ENCODE measurements around the gene SALL3. TPM values are rescaled to one million over a fixed set of nuclear protein-coding genes. Genes with fewer than 3 reads are reported as not detected.

SALL3 gene
- total RNA-seq, 4 donors from 2014 or later = not detected

DNA sequence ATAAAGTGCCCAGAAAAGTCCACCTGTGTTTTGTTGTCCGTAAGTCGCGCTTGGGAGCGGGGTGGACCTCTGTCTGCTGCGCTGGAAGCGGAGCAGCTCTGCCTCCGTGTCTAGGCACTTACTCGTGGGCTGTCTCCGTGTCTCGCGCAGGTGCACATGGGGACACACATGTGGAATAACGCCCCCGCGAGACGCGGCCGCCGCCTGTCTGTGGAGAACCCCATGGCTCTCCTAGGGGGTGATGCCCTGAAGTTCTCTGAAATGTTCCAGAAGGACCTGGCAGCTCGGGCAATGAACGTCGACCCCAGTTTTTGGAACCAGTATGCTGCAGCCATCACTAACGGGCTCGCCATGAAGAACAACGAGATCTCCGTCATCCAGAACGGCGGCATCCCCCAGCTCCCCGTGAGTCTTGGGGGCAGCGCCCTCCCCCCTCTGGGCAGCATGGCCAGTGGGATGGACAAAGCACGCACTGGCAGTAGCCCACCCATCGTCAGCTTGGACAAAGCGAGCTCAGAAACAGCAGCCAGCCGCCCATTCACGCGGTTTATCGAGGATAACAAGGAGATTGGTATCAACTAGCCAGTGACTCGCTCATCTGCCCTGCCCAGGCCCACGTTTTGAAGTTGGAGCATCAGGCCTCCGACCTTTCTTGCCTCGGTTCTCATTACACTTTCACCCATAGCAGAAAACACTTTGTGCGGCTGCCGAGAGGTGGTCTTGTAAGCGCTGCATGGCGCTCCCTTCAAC, 17.3 kb downstream of the SALL3 start:
- TF ChIP-seq, protein P1, sequence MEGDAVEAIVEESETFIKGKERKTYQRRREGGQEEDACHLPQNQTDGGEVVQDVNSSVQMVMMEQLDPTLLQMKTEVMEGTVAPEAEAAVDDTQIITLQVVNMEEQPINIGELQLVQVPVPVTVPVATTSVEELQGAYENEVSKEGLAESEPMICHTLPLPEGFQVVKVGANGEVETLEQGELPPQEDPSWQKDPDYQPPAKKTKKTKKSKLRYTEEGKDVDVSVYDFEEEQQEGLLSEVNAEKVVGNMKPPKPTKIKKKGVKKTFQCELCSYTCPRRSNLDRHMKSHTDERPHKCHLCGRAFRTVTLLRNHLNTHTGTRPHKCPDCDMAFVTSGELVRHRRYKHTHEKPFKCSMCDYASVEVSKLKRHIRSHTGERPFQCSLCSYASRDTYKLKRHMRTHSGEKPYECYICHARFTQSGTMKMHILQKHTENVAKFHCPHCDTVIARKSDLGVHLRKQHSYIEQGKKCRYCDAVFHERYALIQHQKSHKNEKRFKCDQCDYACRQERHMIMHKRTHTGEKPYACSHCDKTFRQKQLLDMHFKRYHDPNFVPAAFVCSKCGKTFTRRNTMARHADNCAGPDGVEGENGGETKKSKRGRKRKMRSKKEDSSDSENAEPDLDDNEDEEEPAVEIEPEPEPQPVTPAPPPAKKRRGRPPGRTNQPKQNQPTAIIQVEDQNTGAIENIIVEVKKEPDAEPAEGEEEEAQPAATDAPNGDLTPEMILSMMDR (IDR thresholded peaks at IDR 0.05; ENCODE audit: low read depth) = no peak

DNA sequence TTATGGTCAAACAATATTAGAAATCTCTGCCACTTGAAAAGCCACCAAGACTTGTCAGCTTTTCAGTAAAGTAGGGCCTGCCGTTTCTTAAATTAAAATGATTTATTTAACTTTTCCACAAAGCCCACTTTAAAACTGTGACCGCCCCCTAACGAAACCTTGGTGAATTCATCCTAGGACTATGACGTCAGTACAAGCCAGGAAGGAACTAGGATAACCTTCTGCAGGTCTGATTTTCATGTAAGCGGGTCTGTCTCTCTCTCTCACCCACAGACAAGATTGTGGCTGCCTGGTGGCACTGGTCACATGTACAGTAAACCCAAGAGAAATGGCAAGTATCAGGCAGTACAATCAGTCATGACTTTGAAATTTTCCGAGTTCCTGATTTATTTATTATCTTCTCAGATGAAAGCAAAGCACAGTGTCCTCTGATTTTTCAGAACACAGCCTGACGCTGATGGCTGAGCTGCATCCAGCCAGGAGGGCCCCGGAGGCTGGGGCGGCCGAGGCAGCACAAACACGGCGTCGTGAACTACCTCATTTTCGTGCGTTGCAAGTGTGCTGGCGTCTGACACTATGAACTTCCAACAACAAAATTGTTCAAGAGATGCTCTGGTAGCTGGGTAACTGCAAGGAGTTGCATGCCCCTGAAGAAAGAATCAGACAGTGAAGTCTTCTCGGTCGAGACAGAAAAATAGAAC, 18.9 kb downstream of the SALL3 start:
- TF ChIP-seq, protein P1 (IDR thresholded peaks at IDR 0.05; ENCODE audit: low read depth) = no peak

DNA sequence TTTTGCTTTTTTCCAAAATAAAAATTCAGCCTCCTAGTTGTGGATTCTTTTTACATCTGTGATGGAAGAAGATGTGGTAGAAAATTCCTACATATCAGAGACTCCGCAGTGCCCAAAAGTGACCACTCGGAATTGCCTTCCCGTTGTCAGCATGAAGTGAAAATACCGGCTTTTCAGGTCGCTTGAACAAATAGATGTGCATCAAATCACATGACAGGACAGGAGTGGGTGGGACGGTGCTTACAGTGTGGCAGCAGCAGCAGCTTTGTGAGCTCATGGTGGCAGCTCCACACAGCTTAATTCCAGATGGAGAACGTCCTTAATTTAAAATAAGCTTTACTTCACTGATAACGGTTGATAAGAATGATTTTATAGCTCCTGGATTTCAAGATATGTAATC, 20.3 kb downstream of the SALL3 start:
- TF ChIP-seq, protein P1 (IDR thresholded peaks at IDR 0.05; ENCODE audit: low read depth) = no peak

DNA sequence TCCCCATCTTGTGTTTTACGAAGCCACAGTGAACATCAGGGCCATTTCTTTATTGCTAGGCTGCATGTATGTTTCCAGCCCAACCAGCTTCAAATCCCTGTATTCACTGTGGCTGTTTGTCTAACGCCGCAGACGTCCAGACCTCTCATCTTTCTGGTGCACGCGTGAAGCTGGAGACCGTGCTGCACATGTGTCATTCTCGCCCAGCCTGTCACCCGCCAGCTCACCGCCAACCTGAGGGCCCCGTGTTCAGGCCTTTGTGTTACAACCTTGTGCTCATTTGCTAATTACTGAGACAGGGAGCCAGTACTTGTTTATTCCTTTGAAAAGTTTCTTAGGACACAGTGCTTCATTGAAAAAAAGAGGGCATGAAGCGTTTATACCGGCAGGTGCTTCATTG, 21.4 kb downstream of the SALL3 start:
- TF ChIP-seq, protein P1 (IDR thresholded peaks at IDR 0.05; ENCODE audit: low read depth) = no peak

DNA sequence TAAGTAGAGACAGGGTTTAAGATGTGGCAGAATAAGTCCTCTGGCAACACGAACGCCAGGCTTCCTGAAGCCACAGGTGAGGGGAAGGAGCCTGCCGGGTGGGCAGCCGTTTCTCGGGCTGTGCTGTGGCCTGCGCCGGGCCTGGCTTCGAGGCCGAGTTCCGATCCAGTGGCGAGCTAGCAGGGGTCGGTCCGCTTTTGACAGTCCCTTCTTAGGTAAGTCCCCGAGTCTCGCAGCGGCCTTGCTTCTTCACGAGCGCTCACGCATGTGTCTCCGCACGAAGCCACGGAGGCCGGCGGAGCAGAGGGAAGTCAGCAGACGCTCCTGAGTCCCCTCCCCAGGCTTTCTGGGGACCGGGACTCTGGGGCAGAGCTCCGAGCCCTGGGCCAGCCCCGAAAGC, 26.0 kb downstream of the SALL3 start:
- TF ChIP-seq, protein P1 (IDR thresholded peaks at IDR 0.05; ENCODE audit: low read depth) = no peak

DNA sequence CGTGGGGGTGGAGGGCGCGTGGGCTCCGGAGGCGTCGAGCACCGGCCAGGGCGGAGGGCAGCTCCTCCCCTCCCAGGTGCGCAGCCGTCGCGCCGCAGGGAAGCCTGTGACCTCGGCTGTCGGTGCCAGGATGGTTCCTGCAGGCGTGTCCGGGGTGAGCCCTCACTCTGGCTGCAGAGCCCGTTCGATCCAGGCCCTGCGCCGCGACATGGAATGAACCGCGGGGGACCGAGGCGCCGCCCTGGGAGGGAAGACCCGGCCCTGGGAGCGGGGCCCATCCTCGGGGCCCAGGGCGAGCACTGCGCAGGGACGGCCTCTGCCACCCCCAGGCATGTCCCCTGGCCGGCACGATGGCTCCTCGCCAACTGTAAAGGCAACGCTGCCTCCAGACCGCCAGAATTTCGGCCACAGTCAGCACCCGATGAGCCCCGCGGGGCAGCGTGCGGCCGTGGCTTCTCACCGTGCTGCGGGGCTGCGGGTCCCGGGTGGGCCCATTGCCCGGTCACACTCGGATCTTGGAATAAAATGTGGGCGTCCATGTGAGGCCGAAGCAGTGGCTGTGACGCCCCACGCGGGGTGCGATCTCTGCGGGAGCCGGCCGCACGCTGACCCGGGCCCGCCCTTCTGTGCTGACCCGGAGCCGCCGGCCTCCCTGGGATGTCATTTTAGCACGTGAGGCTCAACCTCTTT, 26.6 kb downstream of the SALL3 start:
- TF ChIP-seq, protein P1 (IDR thresholded peaks at IDR 0.05; ENCODE audit: low read depth) = no peak

DNA sequence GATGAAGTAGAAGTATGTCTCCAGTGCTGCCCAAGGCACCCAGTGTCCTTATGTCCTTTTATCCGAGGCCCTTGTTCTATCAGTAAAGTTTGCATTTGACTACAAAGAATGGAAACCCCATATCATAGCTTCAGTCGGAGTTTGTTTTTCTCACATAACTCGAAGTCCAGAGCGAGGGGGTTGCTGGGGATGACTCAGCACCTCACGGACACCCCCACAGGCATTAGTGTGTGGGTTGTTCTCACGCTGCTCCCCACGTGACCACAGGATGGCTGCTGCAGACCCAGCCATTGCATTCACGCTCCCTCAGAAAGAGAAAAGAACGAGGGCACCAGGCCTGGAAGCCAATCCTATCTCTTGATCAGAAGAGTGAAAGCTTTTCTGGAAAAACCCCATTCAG, 27.8 kb downstream of the SALL3 start:
- TF ChIP-seq, protein P1 (IDR thresholded peaks at IDR 0.05; ENCODE audit: low read depth) = no peak
